SK-N-SH (cell line): Measurements from ENCODE around the gene THYN1. TPM values are rescaled to one million over a fixed set of nuclear protein-coding genes. Genes with fewer than 3 reads are reported as not detected.

Source experiments
- CTCF ChIA-PET: fragments of 300-600, 350-600 bp; formaldehyde crosslinking; extraction: SDS; loops from one replicate; lab custom pipeline; 2021; lab: Yijun Ruan, JAX
- POLR2A ChIA-PET: fragments of 350-600 bp; sonication (Branson Sonifier 250); formaldehyde crosslinking; extraction: SDS; loops from one replicate; lab custom pipeline; 2020; ENCODE audit warnings: antibody characterized with exemption, inconsistent platforms; lab: Yijun Ruan, JAX
- DNase-seq: peaks from one replicate; pipeline ENCODE4 v3.0.0; 2012
- H2AFZ ChIP-seq: fragments of 200-600 bp; sonication (generic); 2 replicates; pipeline ENCODE4 v1.8.1; 2016; ENCODE audit warnings: antibody characterized with exemption, mild to moderate bottlenecking, low read depth
- H3F3A ChIP-seq: fragments of 200-600 bp; sonication (generic); replicated peaks from 2 replicates; pipeline ENCODE3; 2016; ENCODE audit warnings: antibody characterized with exemption, mild to moderate bottlenecking; ENCODE audit not compliant: insufficient read depth
- H3K27ac ChIP-seq, 2 experiments: fragments of 200-500 bp in 1 of 2; fragments of 200-600 bp in 1 of 2; sonication (Bioruptor generic) in 1 of 2; sonication (generic), shearing (Covaris generic) in 1 of 2; 2 replicates each; pipeline versions ENCODE4 v1.5.1 to v1.6.1; 2014 to 2016; ENCODE audit warnings: low read depth in 2 of 2, inconsistent platforms in 1 of 2, low read length in 1 of 2, mild to moderate bottlenecking in 1 of 2, mixed read lengths in 1 of 2
- H3K27me3 ChIP-seq: fragments of 200-600 bp; sonication (generic), shearing (Covaris generic); 2 replicates; pipeline ENCODE4 v1.6.1; 2016; ENCODE audit warnings: mixed run types; ENCODE audit not compliant: insufficient read depth
- H3K36me3 ChIP-seq, 2 experiments: fragments of 200-500 bp in 1 of 2; fragments of 200-600 bp in 1 of 2; sonication (Bioruptor generic) in 1 of 2; sonication (generic) in 1 of 2; replicated peaks in 1 of 2; 2 replicates each; pipeline versions ENCODE3 to v1.5.1; 2014 to 2016; ENCODE audit warnings: low read length in 1 of 2, mild to moderate bottlenecking in 1 of 2; ENCODE audit not compliant: insufficient read depth in 2 of 2, control insufficient read depth in 1 of 2
- H3K4me1 ChIP-seq, 2 experiments: fragments of 200-500 bp in 1 of 2; fragments of 200-600 bp in 1 of 2; sonication (Bioruptor generic) in 1 of 2; sonication (generic), shearing (Covaris generic) in 1 of 2; 2 replicates each; pipeline versions ENCODE4 v1.5.1 to v1.6.1; 2014 to 2016; ENCODE audit warnings: low read depth in 1 of 2, low read length in 1 of 2, mixed run types in 1 of 2; ENCODE audit not compliant: insufficient read depth in 2 of 2, control insufficient read depth in 1 of 2
- H3K4me2 ChIP-seq: fragments of 200-600 bp; sonication (generic), shearing (Covaris generic); 2 replicates; pipeline ENCODE4 v1.6.1; 2017; ENCODE audit warnings: mixed run types
- H3K4me3 ChIP-seq, 2 experiments: fragments of 200-500 bp in 1 of 2; fragments of 200-600 bp in 1 of 2; sonication (Bioruptor generic) in 1 of 2; sonication (generic), shearing (Covaris generic) in 1 of 2; 2 replicates each; pipeline versions ENCODE4 v1.5.1 to v1.8.1; 2014 to 2016; ENCODE audit warnings: low read depth in 2 of 2, inconsistent platforms in 1 of 2, low read length in 1 of 2, mild to moderate bottlenecking in 1 of 2, mixed read lengths in 1 of 2, moderate library complexity in 1 of 2
- H3K79me2 ChIP-seq: fragments of 200-600 bp; sonication (generic); 2 replicates; pipeline ENCODE4 v1.8.1; 2017; ENCODE audit warnings: mild to moderate bottlenecking; ENCODE audit not compliant: insufficient read depth
- H3K9ac ChIP-seq: fragments of 200-600 bp; sonication (generic); 2 replicates; pipeline ENCODE4 v1.6.1; 2017; ENCODE audit warnings: mixed run types
- H3K9me2 ChIP-seq: fragments of 200-600 bp; sonication (generic); 2 replicates; pipeline ENCODE4 v1.6.1; 2017; ENCODE audit warnings: mixed run types
- H3K9me3 ChIP-seq: fragments of 200-600 bp; sonication (generic); 2 replicates; pipeline ENCODE4 v1.6.1; 2017; ENCODE audit warnings: mixed run types, mild to moderate bottlenecking, moderate library complexity
- H4K20me1 ChIP-seq: fragments of 200-600 bp; sonication (generic); 2 replicates; pipeline ENCODE4 v1.6.1; 2017; ENCODE audit warnings: mild to moderate bottlenecking, mixed run types; ENCODE audit not compliant: insufficient read depth
- CHD2 ChIP-seq: fragments of 150-350 bp; IDR thresholded peaks from 2 replicates; pipeline ENCODE4 v1.6.1; 2018; ENCODE audit warnings: low read length; ENCODE audit not compliant: partially characterized antibody
- FOXM1 ChIP-seq: IDR thresholded peaks from 2 replicates; pipeline ENCODE4 v1.4.0; 2012; ENCODE audit warnings: low read depth, mild to moderate bottlenecking
- GABPA ChIP-seq: IDR thresholded peaks from 2 replicates; pipeline ENCODE4 v1.4.0; 2012; ENCODE audit warnings: low read depth, mild to moderate bottlenecking
- GATA2 ChIP-seq: sonication (generic); formaldehyde crosslinking; IDR thresholded peaks from 2 replicates; pipeline ENCODE4 v1.5.0; 2020; ENCODE audit warnings: mild to moderate bottlenecking, missing genetic modification reagents
- RAD21 ChIP-seq: IDR thresholded peaks from 2 replicates; pipeline ENCODE4 v1.6.1; 2012; ENCODE audit warnings: mild to moderate bottlenecking, low read length
- RFX5 ChIP-seq: IDR thresholded peaks from 2 replicates; pipeline ENCODE4 v1.6.1; 2012; ENCODE audit warnings: mild to moderate bottlenecking, improper control_type of control experiment, low read length
- SMC3 ChIP-seq: IDR thresholded peaks from 2 replicates; pipeline ENCODE4 v1.6.1; 2012; ENCODE audit warnings: low read depth, low read length, improper control_type of control experiment
- TAF1 ChIP-seq: IDR thresholded peaks from 2 replicates; pipeline ENCODE4 v1.6.1; 2012; ENCODE audit warnings: low read depth, mild to moderate bottlenecking, low read length, moderate library complexity, borderline replicate concordance
- TCF12 ChIP-seq: IDR thresholded peaks from 2 replicates; pipeline ENCODE4 v1.4.0; 2012
- USF2 ChIP-seq: fragments of 150-350 bp; IDR thresholded peaks from 2 replicates; pipeline ENCODE4 v1.6.1; 2017; ENCODE audit warnings: antibody characterized with exemption, low read length, low read depth, borderline replicate concordance
- YY1 ChIP-seq: IDR thresholded peaks from 2 replicates; pipeline ENCODE4 v1.4.0; 2012; ENCODE audit warnings: low read depth, mild to moderate bottlenecking
- WGBS: methylation state at CpG from one replicate; pipeline ENCODE4 v1.1.6; 2017; ENCODE audit warnings: low lambda C conversion rate; 5-methylcytosine and 5-hydroxymethylcytosine counted together
- polyA plus RNA-seq, 3 experiments: library from polyadenylated mRNA; depleted of rRNA; stranded (reverse); fragments of >200 nt; gene quantifications; 2 replicates each; pipeline ENCODE4 v1.2.3, GENCODE V29; 2012
- TF ChIP-seq, protein P1 (sequence below): IDR thresholded peaks from 2 replicates; pipeline ENCODE4 v1.4.0; 2012; ENCODE audit warnings: low read depth
- TF ChIP-seq, protein P2 (sequence below): fragments of 200-600 bp; sonication (generic); IDR thresholded peaks from 2 replicates; pipeline ENCODE4 v1.6.1; 2017; ENCODE audit warnings: antibody characterized with exemption, mild to moderate bottlenecking, moderate library complexity
- TF ChIP-seq, protein P3 (sequence below): fragments of 150-350 bp; IDR thresholded peaks from 2 replicates; pipeline ENCODE4 v1.6.1; 2016; ENCODE audit warnings: mild to moderate bottlenecking, low read depth, low read length

The THYN1 gene
- polyA plus RNA-seq, 1 of the 3 experiments (the other 2 are of a cell fraction): 61.8 TPM

- H3K4me3 ChIP-seq: no peak overlapping the region
- peaks cover 88% of the 10 kb centered on the region for H3K79me2 ChIP-seq
- peak overlapping the region in 1 of 2 experiments; percentile 96; a peak in 1 of 4 replicates for H3K27ac ChIP-seq
- no peak overlapping the region for H3K9ac ChIP-seq
- WGBS: 86% methylated on average over 6 of the region's 6 CpGs
- no peak overlapping the region for H3K4me2 ChIP-seq
- H3K4me1 ChIP-seq: peaks cover 6 to 71% of the 10 kb centered on the region in 2 experiments; a peak in 3 of 4 replicates
- ChIA-PET POLR2A (no interaction called here), CTCF (interaction anchor here (1.4 to 1.5 kb wide), 3 partner anchors 15 to 178 kb away, joined by 4 to 5 read pairs (median 4); no protein-coding TSS in a partner anchor)
- DNase-seq: no peak
- H4K20me1 ChIP-seq: peaks cover 17% of the 10 kb centered on the region
- no peaks in the 10 kb centered on the region for H3F3A ChIP-seq
- no peak for TF ChIP-seq CHD2
- TF ChIP-seq, protein P1, sequence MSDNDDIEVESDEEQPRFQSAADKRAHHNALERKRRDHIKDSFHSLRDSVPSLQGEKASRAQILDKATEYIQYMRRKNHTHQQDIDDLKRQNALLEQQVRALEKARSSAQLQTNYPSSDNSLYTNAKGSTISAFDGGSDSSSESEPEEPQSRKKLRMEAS: no peak
- no peak for TF ChIP-seq USF2
- TF ChIP-seq GABPA: no peak
- no peak for TF ChIP-seq RFX5
- TF ChIP-seq RAD21: no peak
- TF ChIP-seq, protein P2, sequence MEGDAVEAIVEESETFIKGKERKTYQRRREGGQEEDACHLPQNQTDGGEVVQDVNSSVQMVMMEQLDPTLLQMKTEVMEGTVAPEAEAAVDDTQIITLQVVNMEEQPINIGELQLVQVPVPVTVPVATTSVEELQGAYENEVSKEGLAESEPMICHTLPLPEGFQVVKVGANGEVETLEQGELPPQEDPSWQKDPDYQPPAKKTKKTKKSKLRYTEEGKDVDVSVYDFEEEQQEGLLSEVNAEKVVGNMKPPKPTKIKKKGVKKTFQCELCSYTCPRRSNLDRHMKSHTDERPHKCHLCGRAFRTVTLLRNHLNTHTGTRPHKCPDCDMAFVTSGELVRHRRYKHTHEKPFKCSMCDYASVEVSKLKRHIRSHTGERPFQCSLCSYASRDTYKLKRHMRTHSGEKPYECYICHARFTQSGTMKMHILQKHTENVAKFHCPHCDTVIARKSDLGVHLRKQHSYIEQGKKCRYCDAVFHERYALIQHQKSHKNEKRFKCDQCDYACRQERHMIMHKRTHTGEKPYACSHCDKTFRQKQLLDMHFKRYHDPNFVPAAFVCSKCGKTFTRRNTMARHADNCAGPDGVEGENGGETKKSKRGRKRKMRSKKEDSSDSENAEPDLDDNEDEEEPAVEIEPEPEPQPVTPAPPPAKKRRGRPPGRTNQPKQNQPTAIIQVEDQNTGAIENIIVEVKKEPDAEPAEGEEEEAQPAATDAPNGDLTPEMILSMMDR: no peak
- no peak for TF ChIP-seq YY1
- H3K27me3 ChIP-seq: no peaks in the 10 kb centered on the region
- H3K9me2 ChIP-seq: no peaks in the 10 kb centered on the region
- peaks cover 7 to 10% of the 10 kb centered on the region in 2 experiments for H3K36me3 ChIP-seq
- H3K9me3 ChIP-seq: no peaks in the 10 kb centered on the region
- H2AFZ ChIP-seq: no peak overlapping the region
Measured at GRCh38 chr11:134229126-134229790, 23.9 kb downstream of the THYN1 start.

- Histone ChIP-seq H3K4me1 (peaks cover 6 to 67% of the 10 kb centered on the region in 2 experiments; a peak in 3 of 4 replicates), H3K79me2 (peaks cover 82% of the 10 kb centered on the region), H3K27ac (peak overlapping the region in 1 of 2 experiments; percentile 12; a peak in 1 of 4 replicates), H3K27me3 (no peaks in the 10 kb centered on the region), H2AFZ (no peak overlapping the region), H3K9me3 (no peaks in the 10 kb centered on the region), H3F3A (no peaks in the 10 kb centered on the region), H3K4me2 (no peak overlapping the region), H3K9ac (no peak overlapping the region), H3K9me2 (no peaks in the 10 kb centered on the region), H3K36me3 (peaks cover 7 to 10% of the 10 kb centered on the region in 2 experiments), H4K20me1 (peaks cover 17% of the 10 kb centered on the region), H3K4me3 (no peak overlapping the region)
- ChIA-PET CTCF (interaction anchor here (1.4 kb wide), 2 partner anchors 16 to 178 kb away, joined by 4 read pairs; no protein-coding TSS in a partner anchor), POLR2A (no interaction called here)
- DNase-seq: no peak
- WGBS: 94% methylated on average over 6 of the region's 6 CpGs
- no peak for TF ChIP-seq FOXM1
- no peak for TF ChIP-seq SMC3
- no peak for TF ChIP-seq TCF12
- TF ChIP-seq TAF1: no peak
- TF ChIP-seq GATA2 (CRISPR knock-in tag): no peak
- TF ChIP-seq, protein P3, sequence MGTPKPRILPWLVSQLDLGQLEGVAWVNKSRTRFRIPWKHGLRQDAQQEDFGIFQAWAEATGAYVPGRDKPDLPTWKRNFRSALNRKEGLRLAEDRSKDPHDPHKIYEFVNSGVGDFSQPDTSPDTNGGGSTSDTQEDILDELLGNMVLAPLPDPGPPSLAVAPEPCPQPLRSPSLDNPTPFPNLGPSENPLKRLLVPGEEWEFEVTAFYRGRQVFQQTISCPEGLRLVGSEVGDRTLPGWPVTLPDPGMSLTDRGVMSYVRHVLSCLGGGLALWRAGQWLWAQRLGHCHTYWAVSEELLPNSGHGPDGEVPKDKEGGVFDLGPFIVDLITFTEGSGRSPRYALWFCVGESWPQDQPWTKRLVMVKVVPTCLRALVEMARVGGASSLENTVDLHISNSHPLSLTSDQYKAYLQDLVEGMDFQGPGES: no peak
- no peak for TF ChIP-seq RFX5
- TF ChIP-seq, protein P1: no peak
Measured at GRCh38 chr11:134228625-134229024, 24.5 kb downstream of the THYN1 start.
